Activated T-cell treated with anti-CD3 and anti-CD28 coated beads for 1 hour (primary cell): ENCODE measurements around the gene SMAD2.
"Not testable (repeated sequence)": the region's sequence is repeated elsewhere in the genome, so short reads cannot be mapped to it uniquely, and the experiment has no call there.

Experiments
- DNase-seq: peaks from one replicate; pipeline ENCODE4 v3.0.0-alpha.2; 2020; ENCODE audit warnings: low read depth

Gene SMAD2

GRCh38 chr18:47842836-47843235, 87.6 kb downstream of the SMAD2 start:
- DNase-seq = no peak

GRCh38 chr18:47838396-47838795, 92.1 kb downstream of the SMAD2 start:
- no peak for DNase-seq

GRCh38 chr18:47832348-47832747, 98.1 kb downstream of the SMAD2 start:
- DNase-seq = no peak

GRCh38 chr18:47831351-47831750, 99.1 kb downstream of the SMAD2 start:
- no peak for DNase-seq

GRCh38 chr18:47830772-47831171, 99.7 kb downstream of the SMAD2 start:
- DNase-seq = no peak

GRCh38 chr18:47829831-47830230, 100.6 kb downstream of the SMAD2 start:
- DNase-seq = no peak

GRCh38 chr18:47828031-47828430, 102.4 kb downstream of the SMAD2 start:
- not testable (repeated sequence) for DNase-seq

GRCh38 chr18:47826157-47827074, 104.0 kb downstream of the SMAD2 start:
- no peak for DNase-seq

GRCh38 chr18:47821314-47821713, 109.1 kb downstream of the SMAD2 start:
- no peak for DNase-seq

GRCh38 chr18:47817795-47818077, 112.7 kb downstream of the SMAD2 start:
- DNase-seq = no peak

- no peak for DNase-seq
Measured at GRCh38 chr18:47817017-47817794, 113.3 kb downstream of the SMAD2 start.

GRCh38 chr18:47815486-47816270, 114.8 kb downstream of the SMAD2 start:
- no peak for DNase-seq

GRCh38 chr18:47809420-47809819, 121.0 kb downstream of the SMAD2 start:
- no peak for DNase-seq

- no peak for DNase-seq
Measured at GRCh38 chr18:47802802-47803201, 127.7 kb downstream of the SMAD2 start.

- DNase-seq = no peak
Measured at GRCh38 chr18:47801817-47802216, 128.6 kb downstream of the SMAD2 start.

- DNase-seq = no peak
Measured at GRCh38 chr18:47800756-47801155, 129.7 kb downstream of the SMAD2 start.

GRCh38 chr18:47800248-47800647, 130.2 kb downstream of the SMAD2 start:
- DNase-seq = no peak

- DNase-seq = no peak
Measured at GRCh38 chr18:47799376-47799775, 131.1 kb downstream of the SMAD2 start.

- no peak for DNase-seq
Measured at GRCh38 chr18:47798366-47798765, 132.1 kb downstream of the SMAD2 start.

GRCh38 chr18:47797126-47797525, 133.3 kb downstream of the SMAD2 start:
- no peak for DNase-seq

GRCh38 chr18:47795434-47795814, 135.0 kb downstream of the SMAD2 start:
- no peak for DNase-seq

- no peak for DNase-seq
Measured at GRCh38 chr18:47794725-47795433, 135.6 kb downstream of the SMAD2 start.
